OCI-M1 (cell line): ENCODE measurements around the gene LHFPL5.

Experiments
- DNase-seq: peaks from one replicate; lab custom pipeline; 2025; lab: John Stamatoyannopoulos, UW

Gene LHFPL5

GRCh38 chr6:35804996-35805736, at the start of gene LHFPL5:
Gene LHFPL5, plus strand, starts transcription at chr6:35805352. Its CDS starts 319 bp downstream, at chr6:35805671.
- peak; percentile 77 for DNase-seq

DNA sequence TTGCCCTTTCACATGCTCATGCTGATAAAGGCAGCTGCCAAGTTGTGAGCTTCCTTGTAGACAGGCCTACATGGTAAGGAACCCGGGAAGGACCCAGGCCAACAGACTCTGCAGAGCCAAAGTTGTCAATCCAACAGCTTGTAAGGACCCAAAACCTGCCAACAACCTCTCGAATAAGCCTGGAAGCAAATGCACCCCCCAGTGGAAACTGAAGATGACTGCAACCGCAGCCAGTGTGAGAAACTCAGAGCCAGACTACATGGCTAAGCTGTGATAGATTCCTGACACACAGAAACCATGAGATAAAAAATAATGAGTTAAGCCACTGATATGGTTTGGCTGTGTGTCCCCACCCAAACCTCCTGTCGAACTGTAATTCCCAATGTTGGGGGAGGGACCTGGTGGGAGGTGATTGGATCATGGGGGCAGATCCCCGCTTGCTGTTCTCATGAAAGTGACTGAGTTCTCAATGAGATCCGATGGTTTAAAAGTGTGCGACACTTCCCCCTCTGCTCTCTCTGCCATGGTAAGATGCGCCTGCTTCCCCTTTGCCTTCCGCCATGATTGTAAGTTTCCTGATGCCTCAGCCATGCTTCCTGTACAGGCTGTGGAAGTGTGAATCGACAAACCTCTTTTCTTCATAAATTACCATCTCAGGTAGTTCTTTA, 47.6 kb upstream of the LHFPL5 start:
- DNase-seq: peak; percentile 81

- no peak for DNase-seq
Observed at GRCh38 chr6:35759426-35759825, 45.7 kb upstream of the LHFPL5 start.

DNA sequence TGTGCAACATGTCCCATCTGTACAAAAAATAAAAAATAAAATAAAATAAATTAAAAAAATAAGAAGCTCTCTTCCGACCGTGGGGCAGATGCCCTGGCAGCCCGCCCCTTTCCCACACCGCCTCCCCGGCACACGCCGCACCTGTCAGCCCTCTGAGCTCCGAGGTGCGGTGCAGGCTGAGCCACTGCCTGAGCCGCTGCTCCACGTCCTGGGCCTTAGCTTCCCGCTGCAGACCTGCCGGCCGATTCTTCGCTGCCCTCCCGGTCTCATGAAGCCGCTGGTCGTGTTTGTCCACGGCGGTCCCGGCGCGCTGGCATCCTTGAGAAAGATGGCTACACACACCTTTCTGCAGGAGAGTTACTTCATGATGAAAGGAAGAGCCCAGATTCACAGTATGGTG, 39.4 kb upstream of the LHFPL5 start:
- no peak for DNase-seq

DNA sequence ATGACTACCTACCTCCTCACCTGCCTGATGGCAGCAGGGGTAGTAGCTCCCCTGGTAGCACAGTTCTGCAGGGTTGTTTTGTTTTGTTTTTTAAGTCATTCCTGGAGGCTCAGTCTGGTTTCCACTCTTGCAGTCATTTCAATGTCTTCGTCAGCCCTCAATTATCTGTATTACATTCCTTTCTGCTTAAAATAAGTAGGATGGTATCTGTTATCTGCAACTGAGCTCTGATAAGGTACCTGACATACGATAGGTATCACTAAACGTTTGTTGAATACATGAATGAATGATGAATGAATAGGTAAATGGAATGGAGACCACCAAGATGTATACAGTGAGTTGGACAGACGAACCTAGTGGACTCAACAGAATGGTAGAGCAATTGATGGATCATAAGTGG, 35.9 kb upstream of the LHFPL5 start:
- DNase-seq: no peak

GRCh38 chr6:35771343-35771627, 33.9 kb upstream of the LHFPL5 start:
- DNase-seq: no peak

- DNase-seq: no peak
Observed at GRCh38 chr6:35774116-35774794, 30.9 kb upstream of the LHFPL5 start.

GRCh38 chr6:35775031-35775430, 30.1 kb upstream of the LHFPL5 start:
- no peak for DNase-seq

GRCh38 chr6:35776364-35777215, 28.6 kb upstream of the LHFPL5 start, which contains the start of gene CLPSL2:
Gene CLPSL2, plus strand, starts transcription at chr6:35776598. Its CDS starts 21 bp downstream, at chr6:35776619.
- DNase-seq: no peak

DNA sequence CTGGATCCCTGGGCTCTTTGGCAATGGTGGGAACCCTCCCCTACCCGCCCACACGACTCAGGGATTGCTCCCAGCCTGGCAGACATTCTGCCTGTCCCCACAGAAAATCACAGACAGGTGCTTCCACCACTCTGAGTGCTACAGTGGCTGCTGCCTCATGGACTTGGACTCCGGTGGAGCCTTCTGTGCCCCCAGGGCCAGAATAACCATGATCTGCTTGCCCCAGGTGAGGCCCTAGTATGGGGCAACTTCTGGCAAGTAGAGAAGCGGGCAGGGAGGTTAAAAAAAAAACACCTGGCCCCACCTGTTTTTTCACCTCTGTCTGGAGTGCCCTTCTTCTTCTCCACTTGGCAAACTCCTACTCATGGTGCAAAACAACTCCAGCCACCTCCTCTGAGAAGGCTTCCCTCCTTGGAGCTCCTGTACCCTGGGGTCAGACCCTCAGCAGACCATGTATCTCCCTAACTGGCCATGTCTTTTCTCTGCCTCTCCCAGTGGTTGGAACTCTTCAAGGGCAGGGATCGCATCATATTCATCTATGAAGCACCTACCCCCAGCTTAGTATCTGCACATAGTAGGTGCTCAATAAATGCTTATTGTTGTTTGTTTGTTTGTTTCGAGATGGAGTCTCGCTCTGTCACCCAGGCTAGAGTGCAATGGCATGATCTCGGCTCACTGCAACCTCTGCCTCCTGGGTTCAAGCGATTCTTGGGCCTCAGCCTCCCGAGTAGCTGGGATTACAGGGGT, 27.6 kb upstream of the LHFPL5 start:
- DNase-seq: no peak

GRCh38 chr6:35778437-35778836, 26.7 kb upstream of the LHFPL5 start:
- no peak for DNase-seq

DNA sequence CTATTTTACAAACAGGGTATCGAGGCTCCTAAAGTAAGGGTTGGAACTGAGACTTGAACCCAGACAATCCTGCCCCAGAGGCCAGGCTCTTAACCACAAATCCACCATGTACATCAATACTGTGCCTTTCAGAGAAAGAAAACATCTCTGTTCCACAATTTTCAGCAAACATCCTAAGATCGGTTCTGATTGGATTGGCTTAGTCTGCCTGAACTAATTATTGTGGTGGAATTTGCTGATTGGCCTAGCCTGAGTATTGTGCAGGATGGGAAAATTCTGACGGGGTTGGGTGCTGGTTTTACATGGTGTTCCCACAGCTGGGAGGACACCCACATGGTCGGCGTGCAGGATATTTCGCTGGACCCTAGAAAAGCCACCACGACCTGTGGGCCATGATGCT, 24.4 kb upstream of the LHFPL5 start, which contains the start of gene CLPSL1:
Gene CLPSL1, plus strand, starts transcription at position 301 of the 400 bp plus-strand sequence. Its CDS starts 92 bp downstream, at position 393.
- no peak for DNase-seq

GRCh38 chr6:35781290-35781689, 23.9 kb upstream of the LHFPL5 start:
- DNase-seq: no peak

- DNase-seq: no peak
Observed at GRCh38 chr6:35782424-35782823, 22.7 kb upstream of the LHFPL5 start.

DNA sequence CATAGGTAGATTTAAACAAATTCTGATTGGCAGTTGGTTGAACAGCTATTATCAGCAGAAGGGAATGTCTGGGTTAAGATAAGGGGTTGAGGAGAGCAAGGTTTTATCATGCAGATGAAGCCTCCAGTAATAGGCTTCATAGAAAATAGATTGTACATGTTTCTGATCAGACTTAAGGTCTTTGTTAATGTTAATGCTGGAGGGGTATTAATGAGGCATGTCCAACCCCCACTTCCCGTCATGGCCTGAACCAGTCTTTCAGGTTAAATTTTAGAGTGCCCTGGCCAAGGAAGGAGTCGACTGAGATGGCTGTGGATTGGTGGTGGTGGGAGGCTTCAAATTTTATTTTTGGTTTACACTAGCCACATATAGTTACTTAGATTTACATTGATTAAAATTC, 21.0 kb upstream of the LHFPL5 start:
- DNase-seq: no peak

GRCh38 chr6:35786272-35786671, 18.9 kb upstream of the LHFPL5 start:
- DNase-seq: no peak

- DNase-seq: no peak
Observed at GRCh38 chr6:35786810-35787209, 18.3 kb upstream of the LHFPL5 start.

- no peak for DNase-seq
Observed at GRCh38 chr6:35787266-35788218, 17.6 kb upstream of the LHFPL5 start.

DNA sequence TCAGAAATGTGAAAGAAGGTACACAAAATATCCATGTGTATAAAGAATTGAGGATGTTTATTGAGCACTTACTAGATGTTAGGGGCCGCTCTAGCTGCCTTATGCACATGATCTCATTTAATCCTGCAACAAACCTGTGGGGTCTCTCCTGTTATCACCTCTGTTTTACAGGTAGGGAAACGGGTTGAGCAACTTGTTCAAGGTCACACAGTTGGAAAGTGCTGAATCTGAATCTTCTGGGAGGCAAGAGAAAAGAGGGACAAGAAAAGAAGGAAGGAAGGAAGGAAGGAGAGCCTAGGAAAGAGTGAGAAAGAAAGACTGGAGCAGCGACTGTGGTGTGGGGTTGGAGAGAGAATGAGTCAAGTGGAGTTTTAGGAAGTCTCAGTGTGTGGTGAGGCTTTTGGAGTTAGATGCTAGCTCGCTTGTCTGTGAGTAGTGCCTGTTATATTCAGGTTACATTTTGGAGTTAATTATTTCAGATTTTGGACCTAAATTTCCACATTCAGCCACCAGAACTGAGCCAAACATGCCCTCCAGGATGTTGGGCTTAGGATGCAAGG, 16.6 kb upstream of the LHFPL5 start:
- no peak for DNase-seq

GRCh38 chr6:35790683-35791082, 14.5 kb upstream of the LHFPL5 start:
- DNase-seq: no peak
